RWPE1 (cell line): ENCODE data around the gene PPA2.

Experiments used
- CTCF ChIA-PET: fragments of 350-600 bp; sonication (Branson Sonifier 250); formaldehyde crosslinking; extraction: SDS; loops from one replicate; lab custom pipeline; 2021; lab: Yijun Ruan, JAX
- POLR2A ChIA-PET: fragments of 400-600 bp; formaldehyde crosslinking; extraction: SDS; loops from one replicate; lab custom pipeline; 2020; ENCODE audit warnings: antibody characterized with exemption; ENCODE audit not compliant: low non-redundant PET; lab: Yijun Ruan, JAX
- DNase-seq: peaks from one replicate; pipeline ENCODE4 v3.0.0; 2012; ENCODE audit warnings: low spot score
- H3K27ac ChIP-seq: fragments of 450-650 bp; 2 replicates; pipeline ENCODE4 v1.5.1; 2017
- CTCF ChIP-seq: fragments of 450-650 bp; conservative IDR thresholded peaks from 2 replicates; pipeline ENCODE4 v1.5.1; 2017; ENCODE audit warnings: low read depth, mild to moderate bottlenecking

Gene PPA2

GRCh38 chr4:105357258-105357980 is 116.4 kb downstream of the PPA2 start:
- POLR2A ChIA-PET: no interaction called here
- no peak for DNase-seq
- CTCF ChIA-PET: no interaction called here
- no peak overlapping the region for H3K27ac ChIP-seq
- no peak for TF ChIP-seq CTCF

GRCh38 chr4:105356194-105356593 is 117.7 kb downstream of the PPA2 start:
- ChIA-PET POLR2A (no interaction called here), CTCF (interaction anchor here (0.6 kb wide), 1 partner anchor 238 kb away, joined by 3 read pairs; no protein-coding TSS in a partner anchor)
- TF ChIP-seq CTCF: no peak
- no peak for DNase-seq
- H3K27ac ChIP-seq: no peak overlapping the region

GRCh38 chr4:105352826-105353225 is 121.0 kb downstream of the PPA2 start:
- ChIA-PET POLR2A (no interaction called here), CTCF (no interaction called here)
- DNase-seq: no peak
- TF ChIP-seq CTCF: no peak
- H3K27ac ChIP-seq: no peak overlapping the region

GRCh38 chr4:105351861-105352260 is 122.0 kb downstream of the PPA2 start:
- ChIA-PET POLR2A (no interaction called here), CTCF (no interaction called here)
- H3K27ac ChIP-seq: no peak overlapping the region
- no peak for DNase-seq
- no peak for TF ChIP-seq CTCF

- H3K27ac ChIP-seq: no peak overlapping the region
- no peak for DNase-seq
- no peak for TF ChIP-seq CTCF
- CTCF ChIA-PET: interaction anchor here (0.5 kb wide), 1 partner anchor 88 kb away, joined by 3 read pairs; no protein-coding TSS in a partner anchor
- POLR2A ChIA-PET: no interaction called here
Observed at GRCh38 chr4:105350859-105351490, 122.9 kb downstream of the PPA2 start.

- TF ChIP-seq CTCF: no peak
- ChIA-PET CTCF (interaction anchor here (0.7 kb wide), 1 partner anchor 1401 kb away, joined by 4 read pairs; no protein-coding TSS in a partner anchor), POLR2A (no interaction called here)
- no peak overlapping the region for H3K27ac ChIP-seq
- no peak for DNase-seq
Observed at GRCh38 chr4:105348719-105349118, 125.1 kb downstream of the PPA2 start.
